ENCODE results near the gene ARRDC1. TPM values are rescaled to one million over a fixed set of nuclear protein-coding genes. Genes with fewer than 3 reads are reported as not detected.
"Not testable (repeated sequence)": the region's sequence is repeated elsewhere in the genome, so short reads cannot be mapped to it uniquely, and the experiment has no call there.

The ARRDC1 gene
- 10 to 100 TPM; 34.4 to 40.9 TPM for total RNA-seq

- Mint-ChIP-seq H3K36me3 (no peaks in the 10 kb centered on the region), H3K27ac (peak within 1 kb of the TSS in 1 of 2 donors; percentile 56), H3K9me3 (no peaks in the 10 kb centered on the region)
- ATAC-seq (peak; percentile 87 to 93), DNase-seq (ENCODE audit: low spot score in 2 of 2) (peak; percentile 89 to 90)
Measured at GRCh38 chr9:137605121-137606004, at the start of gene ARRDC1. TSS of gene ARRDC1 (plus strand) at chr9:137605686. CDS start at chr9:137605718, 32 bp downstream.

GRCh38 chr9:137556069-137556838 is 49.2 kb upstream of the ARRDC1 start:
- no peak for ATAC-seq
- Mint-ChIP-seq H3K27ac (no peak overlapping the region), H3K9me3 (no peaks in the 10 kb centered on the region), H3K36me3 (peaks cover 6 to 13% of the 10 kb centered on the region in 2 donors)
- DNase-seq (ENCODE audit: low spot score in 2 of 2), result no peak

GRCh38 chr9:137558127-137558526 is 47.4 kb upstream of the ARRDC1 start:
- H3K27ac Mint-ChIP-seq, result no peak overlapping the region
- no peak for ATAC-seq
- DNase-seq (ENCODE audit: low spot score in 2 of 2), result no peak
- H3K9me3 Mint-ChIP-seq, result no peaks in the 10 kb centered on the region
- peaks cover 6% of the 10 kb centered on the region in 2 donors for H3K36me3 Mint-ChIP-seq

- no peak for ATAC-seq
- DNase-seq (ENCODE audit: low spot score in 2 of 2), result no peak
- H3K27ac Mint-ChIP-seq, result peak overlapping the region; percentile 15 to 70
- no peaks in the 10 kb centered on the region for H3K9me3 Mint-ChIP-seq
- H3K36me3 Mint-ChIP-seq, result peaks cover 11 to 15% of the 10 kb centered on the region in 2 donors
Measured at GRCh38 chr9:137564134-137564533, 41.4 kb upstream of the ARRDC1 start.

GRCh38 chr9:137564817-137565411 is 40.6 kb upstream of the ARRDC1 start:
- Mint-ChIP-seq H3K27ac (peak overlapping the region; percentile 15 to 77), H3K36me3 (peaks cover 5 to 11% of the 10 kb centered on the region in 2 donors), H3K9me3 (no peaks in the 10 kb centered on the region)
- ATAC-seq (no peak), DNase-seq (ENCODE audit: low spot score in 2 of 2) (no peak)

- ATAC-seq; H3K9me3 Mint-ChIP-seq; DNase-seq (ENCODE audit: low spot score in 2 of 2): not testable (repeated sequence)
- peak overlapping the region; percentile 37 to 70 for H3K27ac Mint-ChIP-seq
- peaks cover 11 to 16% of the 10 kb centered on the region in 2 donors for H3K36me3 Mint-ChIP-seq
Measured at GRCh38 chr9:137568445-137568844, 37.0 kb upstream of the ARRDC1 start.

- H3K9me3 Mint-ChIP-seq, result no peaks in the 10 kb centered on the region
- DNase-seq (ENCODE audit: low spot score in 2 of 2) (no peak), ATAC-seq (no peak)
- peaks cover 6 to 10% of the 10 kb centered on the region in 2 donors for H3K36me3 Mint-ChIP-seq
- H3K27ac Mint-ChIP-seq, result peak overlapping the region in 1 of 2 donors; percentile 37
Measured at GRCh38 chr9:137569609-137570203, 35.8 kb upstream of the ARRDC1 start.

- Mint-ChIP-seq H3K27ac (peak overlapping the region in 1 of 2 donors; percentile 7), H3K36me3 (peaks cover 12 to 13% of the 10 kb centered on the region in 2 donors), H3K9me3 (no peaks in the 10 kb centered on the region)
- ATAC-seq, result no peak
- no peak for DNase-seq (ENCODE audit: low spot score in 2 of 2)
Measured at GRCh38 chr9:137570566-137570965, 34.9 kb upstream of the ARRDC1 start.

GRCh38 chr9:137574192-137574591 is 31.3 kb upstream of the ARRDC1 start:
- Mint-ChIP-seq H3K27ac (no peak overlapping the region), H3K36me3 (peaks cover 14 to 15% of the 10 kb centered on the region in 2 donors), H3K9me3 (no peaks in the 10 kb centered on the region)
- no peak for DNase-seq (ENCODE audit: low spot score in 2 of 2)
- no peak for ATAC-seq

GRCh38 chr9:137575364-137575715 is 30.1 kb upstream of the ARRDC1 start:
- DNase-seq (ENCODE audit: low spot score in 2 of 2), result no peak
- ATAC-seq, result no peak
- peaks cover 14 to 15% of the 10 kb centered on the region in 2 donors for H3K36me3 Mint-ChIP-seq
- H3K9me3 Mint-ChIP-seq, result no peaks in the 10 kb centered on the region
- H3K27ac Mint-ChIP-seq, result peak overlapping the region; percentile 24 to 85

- Mint-ChIP-seq H3K36me3 (peaks cover 14 to 15% of the 10 kb centered on the region in 2 donors), H3K27ac (peak overlapping the region; percentile 24 to 85), H3K9me3 (no peaks in the 10 kb centered on the region)
- DNase-seq (ENCODE audit: low spot score in 2 of 2) (no peak), ATAC-seq (no peak)
Measured at GRCh38 chr9:137575716-137576411, 29.6 kb upstream of the ARRDC1 start.

- DNase-seq (ENCODE audit: low spot score in 2 of 2), result peak; percentile 93 to 99
- no peaks in the 10 kb centered on the region for H3K9me3 Mint-ChIP-seq
- peaks cover 6 to 9% of the 10 kb centered on the region in 2 donors for H3K36me3 Mint-ChIP-seq
- ATAC-seq, result peak; percentile 99
- H3K27ac Mint-ChIP-seq, result peak within 1 kb of the TSS; percentile 55 to 68
Measured at GRCh38 chr9:137578518-137579258, 26.8 kb upstream of the ARRDC1 start, which contains the start of gene DPH7. TSS of gene DPH7 (minus strand) at chr9:137578925. CDS start at chr9:137578777, 148 bp downstream.

GRCh38 chr9:137579259-137579604 is 26.3 kb upstream of the ARRDC1 start:
- H3K36me3 Mint-ChIP-seq, result peaks cover 6 to 9% of the 10 kb centered on the region in 2 donors
- H3K27ac Mint-ChIP-seq, result peak overlapping the region; percentile 55 to 68
- H3K9me3 Mint-ChIP-seq, result no peaks in the 10 kb centered on the region
- ATAC-seq (no peak), DNase-seq (ENCODE audit: low spot score in 2 of 2) (no peak)

- no peaks in the 10 kb centered on the region for H3K9me3 Mint-ChIP-seq
- peak overlapping the region in 1 of 2 donors; percentile 68 for H3K27ac Mint-ChIP-seq
- DNase-seq (ENCODE audit: low spot score in 2 of 2), result no peak
- no peak for ATAC-seq
- H3K36me3 Mint-ChIP-seq, result peaks cover 4% of the 10 kb centered on the region in 2 donors
Measured at GRCh38 chr9:137580209-137580953, 25.1 kb upstream of the ARRDC1 start.

GRCh38 chr9:137580954-137581322 is 24.5 kb upstream of the ARRDC1 start:
- DNase-seq (ENCODE audit: low spot score in 2 of 2) (no peak), ATAC-seq (no peak)
- Mint-ChIP-seq H3K36me3 (peaks cover 0 to 2% of the 10 kb centered on the region in 2 donors), H3K27ac (no peak overlapping the region), H3K9me3 (no peaks in the 10 kb centered on the region)
